Kidney glomerular epithelial cell (primary cell): ENCODE measurements around the gene ARHGAP10.
"Not testable (repeated sequence)": the region's sequence is repeated elsewhere in the genome, so short reads cannot be mapped to it uniquely, and the experiment has no call there.

ENCODE experiments used
- DNase-seq: peaks from one replicate; lab custom pipeline; 2025; lab: John Stamatoyannopoulos, UW

The ARHGAP10 gene

DNA sequence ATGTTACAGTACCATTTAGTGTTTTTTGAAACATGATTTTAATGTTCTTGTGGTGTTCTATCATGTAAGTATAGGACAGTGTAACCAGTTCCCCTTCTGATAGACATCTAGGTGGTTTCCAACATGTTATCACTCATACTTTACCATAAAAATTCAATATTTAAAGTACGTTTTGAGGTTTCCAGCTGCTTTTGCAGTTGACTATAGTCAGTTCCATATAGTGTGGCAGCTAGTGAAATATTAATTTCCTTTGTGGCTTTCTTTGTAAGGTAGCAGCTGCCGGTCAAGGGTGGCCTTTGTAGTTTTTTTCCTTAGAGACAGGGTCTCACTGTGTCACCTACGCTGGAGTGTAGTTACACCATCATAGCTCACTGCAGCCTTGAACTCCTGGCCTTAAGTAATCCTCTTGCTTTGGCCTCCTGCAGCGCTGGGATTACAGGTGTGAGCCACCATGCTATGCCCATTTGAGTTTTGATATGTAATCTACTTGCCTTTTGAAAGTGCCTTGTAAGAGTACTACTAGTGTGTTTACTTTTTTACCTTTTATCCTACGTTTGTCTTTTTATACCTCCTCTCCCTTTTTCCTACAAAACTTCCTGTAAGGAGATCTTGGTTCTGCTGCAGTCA lies 63.0 kb downstream of the ARHGAP10 start:
- DNase-seq: no peak

DNA sequence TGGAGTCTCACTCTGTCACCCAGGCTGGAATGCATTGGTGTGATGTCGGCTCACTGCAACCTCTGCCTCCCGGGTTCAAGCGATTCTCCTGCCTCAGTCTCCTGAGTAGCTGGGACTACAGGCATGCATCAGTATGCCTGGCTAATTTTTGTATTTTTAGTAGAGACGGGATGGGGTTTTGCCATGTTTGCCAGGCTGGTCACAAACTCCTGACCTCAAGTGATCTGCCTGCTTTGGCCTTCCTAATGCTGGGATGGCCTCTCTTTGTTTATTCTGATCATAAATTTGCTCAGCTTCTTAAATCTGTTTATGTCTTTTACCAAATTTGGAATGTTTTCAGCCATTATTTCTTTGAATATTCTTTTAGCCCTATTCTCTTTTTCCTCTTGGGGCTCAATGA lies 67.2 kb downstream of the ARHGAP10 start:
- not testable (repeated sequence) for DNase-seq

DNA sequence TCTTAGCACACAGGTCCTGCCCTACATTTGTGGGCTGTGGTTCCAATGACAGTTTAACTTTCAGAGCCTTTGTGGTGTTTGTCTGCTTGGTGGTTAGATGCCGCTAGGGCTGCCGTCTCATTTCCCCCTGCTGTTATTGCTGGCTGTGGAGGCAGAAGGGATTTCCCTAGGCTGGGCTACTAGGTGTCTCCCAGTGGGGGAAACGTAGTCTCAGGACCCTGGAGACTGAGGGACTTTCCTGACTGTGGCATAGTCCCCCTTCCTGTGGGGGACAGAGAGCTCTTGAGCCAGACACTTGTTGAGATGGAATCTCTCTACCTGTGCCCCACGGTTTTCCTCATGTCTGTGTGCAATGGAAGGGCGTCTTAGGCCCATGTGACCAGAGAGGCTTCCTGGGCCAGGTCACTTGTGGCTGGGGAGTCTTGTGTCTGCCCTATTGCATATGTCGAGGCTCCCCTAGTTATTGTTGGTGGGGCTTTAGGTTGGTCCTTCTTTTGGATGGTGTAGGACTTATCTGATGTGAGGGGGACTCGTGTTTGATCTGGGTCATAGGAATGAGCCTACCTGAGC lies 68.2 kb downstream of the ARHGAP10 start:
- DNase-seq: no peak

DNA sequence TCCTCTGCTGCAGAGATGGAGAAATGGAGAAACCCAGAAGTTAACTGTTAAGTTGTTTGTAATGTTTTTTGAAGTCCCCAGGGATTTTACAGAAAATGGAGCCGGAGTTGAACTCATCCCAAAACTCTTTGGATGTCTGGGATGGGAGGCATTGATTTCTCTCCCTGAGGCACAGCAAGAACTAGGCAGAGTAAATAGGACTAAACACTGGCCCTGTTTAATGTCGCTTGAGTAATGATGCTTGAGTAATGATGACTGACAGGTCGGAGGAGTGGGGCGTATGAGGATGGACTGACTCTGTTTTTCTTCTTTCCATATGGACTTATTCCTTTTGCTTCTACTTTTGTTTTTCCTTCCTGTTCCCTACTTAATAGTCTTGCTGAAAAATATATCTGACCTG lies 69.9 kb downstream of the ARHGAP10 start:
- DNase-seq: no peak

DNA sequence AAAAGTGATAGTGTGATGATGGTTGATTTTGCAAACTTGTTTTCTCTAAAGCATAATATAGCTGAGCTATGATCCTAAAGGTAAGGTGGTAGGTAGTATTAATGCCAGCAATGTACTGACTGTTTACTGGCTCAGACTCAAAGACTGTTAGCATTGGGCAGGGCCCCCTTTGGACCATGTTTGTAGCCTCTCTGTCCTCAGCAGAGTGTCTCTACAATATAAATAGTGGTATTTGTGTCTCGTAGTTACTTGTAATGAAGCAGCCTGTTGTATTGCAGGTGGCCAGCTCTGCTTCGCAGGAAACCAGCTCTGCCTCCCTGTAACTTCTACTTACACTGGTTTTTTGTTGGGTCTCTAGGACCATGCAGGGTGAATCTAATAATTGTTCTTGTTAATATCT lies 70.5 kb downstream of the ARHGAP10 start:
- DNase-seq: no peak

DNA sequence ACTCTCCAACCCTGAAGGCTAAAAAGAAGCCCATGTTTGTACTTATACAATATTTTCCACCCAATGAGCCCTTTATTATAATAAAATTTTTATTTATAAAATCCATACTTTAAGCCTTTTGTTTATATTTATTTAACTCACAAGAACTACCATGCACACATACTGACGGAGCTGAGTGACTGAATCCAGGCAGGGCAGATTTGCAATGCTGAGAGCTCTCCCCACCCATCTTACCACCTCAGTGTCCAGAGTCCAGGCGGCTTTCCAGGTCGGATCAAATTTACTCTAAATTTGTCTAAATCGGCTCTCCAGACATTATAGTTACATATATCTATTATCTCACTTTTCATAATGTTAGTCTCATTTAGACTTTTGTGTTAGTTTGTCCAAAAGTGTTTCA lies 74.1 kb downstream of the ARHGAP10 start:
- no peak for DNase-seq

DNA sequence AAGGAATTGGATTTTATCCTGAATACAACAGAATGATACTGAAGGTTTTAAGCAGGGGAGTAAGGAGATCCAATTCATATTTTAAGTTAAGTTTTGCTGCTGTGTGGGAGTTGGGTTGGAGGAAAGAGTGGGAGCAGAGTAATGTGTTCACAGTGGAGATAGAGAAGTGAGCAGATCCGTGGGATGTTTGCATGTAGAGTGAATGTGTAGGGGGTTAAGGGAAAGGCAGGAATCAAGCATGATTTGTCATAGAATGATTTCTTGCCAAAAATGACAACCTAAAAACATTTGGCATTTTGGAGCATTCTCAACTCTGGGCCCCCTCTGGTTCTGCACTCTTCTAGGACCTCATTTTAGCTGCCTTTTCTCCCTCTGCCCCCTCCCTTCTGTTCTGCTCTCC lies 76.6 kb downstream of the ARHGAP10 start:
- no peak for DNase-seq

DNA sequence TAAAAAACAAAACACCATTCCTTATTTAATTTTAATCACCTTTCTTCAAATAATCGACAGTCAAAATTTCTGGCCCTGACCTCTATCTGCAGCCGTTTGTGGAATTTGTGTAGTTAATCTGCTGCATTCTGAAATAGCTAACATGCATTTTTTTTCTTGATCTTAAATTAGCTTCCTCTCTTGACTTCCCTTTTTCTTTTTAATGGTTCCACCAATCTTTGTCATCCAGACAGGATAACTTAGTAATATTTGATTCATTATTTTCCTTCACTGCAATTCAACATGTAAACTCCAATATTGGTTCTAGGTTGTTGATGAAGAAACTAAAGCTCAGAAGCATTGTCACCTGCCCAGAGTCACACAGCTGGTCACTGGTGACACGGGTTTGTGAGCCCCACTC lies 77.3 kb downstream of the ARHGAP10 start:
- no peak for DNase-seq

DNA sequence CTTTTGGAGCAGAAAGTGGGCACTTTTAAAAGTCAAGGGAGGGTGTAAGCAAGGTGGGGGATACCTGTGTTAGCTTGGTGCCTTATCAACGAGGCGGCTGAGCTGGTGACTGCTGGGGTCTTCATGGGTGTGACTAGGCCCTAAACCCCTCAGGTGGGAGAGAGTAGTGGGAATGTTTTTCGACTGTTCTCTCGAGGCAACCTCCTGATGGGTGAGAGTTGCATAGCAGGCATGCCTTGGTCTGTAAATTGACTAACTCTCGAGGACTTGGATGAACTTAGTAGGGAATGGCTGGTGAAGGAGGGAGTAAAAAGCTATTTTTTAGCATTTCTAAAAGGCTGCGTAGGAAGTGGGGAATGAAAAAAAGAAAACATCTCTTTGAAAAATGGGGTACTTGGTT lies 80.0 kb downstream of the ARHGAP10 start:
- DNase-seq: no peak

DNA sequence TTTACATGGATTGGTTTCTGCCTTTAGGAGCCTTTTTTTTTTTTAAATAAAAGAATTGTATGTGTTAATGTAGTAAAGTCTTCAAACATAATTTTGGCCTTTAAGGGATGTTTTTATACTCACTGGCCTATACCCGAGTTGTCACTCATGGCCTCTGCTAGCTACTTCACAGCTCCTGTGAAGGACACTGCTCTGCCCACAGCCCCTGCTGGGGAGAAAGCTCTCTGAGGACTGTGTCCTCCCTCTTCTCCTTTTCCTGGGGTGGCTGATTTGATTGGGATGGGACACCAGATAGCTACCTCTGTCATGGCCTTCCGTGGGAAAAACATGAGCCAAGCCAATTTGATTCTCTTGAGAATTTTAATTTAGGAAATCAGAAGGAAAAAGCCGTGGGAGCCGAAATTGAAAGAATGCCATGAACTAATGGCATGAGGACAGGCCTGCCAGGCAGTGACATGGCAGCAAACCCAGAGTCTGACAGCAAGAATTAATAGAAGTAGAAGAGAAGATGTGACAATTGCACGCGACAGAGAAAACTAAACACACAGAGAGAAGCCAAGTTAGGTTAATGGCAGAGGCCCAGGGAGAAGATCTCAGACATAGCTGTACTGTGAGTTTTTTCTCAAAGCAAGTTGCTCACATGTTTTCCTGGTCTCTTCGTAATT lies 81.4 kb downstream of the ARHGAP10 start:
- no peak for DNase-seq

DNA sequence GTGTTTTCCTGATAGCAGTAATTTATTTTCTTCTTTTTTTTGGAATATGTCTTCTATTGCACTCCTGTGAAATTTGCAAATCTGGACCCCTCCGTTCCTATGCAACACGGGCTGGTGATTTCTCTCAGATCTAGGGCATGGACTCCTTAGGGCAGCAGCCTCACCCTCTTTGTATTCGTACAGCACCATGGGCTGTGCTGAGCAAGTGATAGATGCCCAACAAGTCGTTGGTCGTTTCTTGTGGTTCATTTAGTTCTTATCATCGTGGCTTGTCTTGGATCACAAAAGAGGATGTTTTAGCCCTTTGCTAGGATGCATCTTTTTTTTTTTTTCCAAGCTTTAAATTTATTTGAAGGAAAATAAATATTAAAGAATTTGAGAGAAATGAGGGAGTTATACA lies 82.1 kb downstream of the ARHGAP10 start:
- no peak for DNase-seq

DNA sequence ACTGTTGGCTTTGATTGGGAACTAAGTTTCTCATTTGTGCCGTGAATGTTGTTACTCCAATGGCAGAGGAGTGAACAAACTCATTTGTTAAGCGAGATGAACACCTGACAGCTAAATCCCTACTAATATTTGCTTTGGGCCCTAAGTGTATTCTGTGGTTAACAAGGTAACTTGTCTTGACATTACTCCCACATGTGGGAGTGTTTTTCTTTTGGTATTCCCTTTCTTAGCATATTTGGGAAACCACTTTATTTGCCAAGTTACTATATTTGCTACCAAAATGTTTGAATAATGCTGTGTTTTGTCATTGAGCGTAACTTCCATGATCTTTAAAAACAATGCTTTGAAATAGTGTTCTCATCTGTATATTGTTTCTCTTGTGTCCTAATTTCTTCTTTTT lies 82.5 kb downstream of the ARHGAP10 start:
- DNase-seq: no peak

DNA sequence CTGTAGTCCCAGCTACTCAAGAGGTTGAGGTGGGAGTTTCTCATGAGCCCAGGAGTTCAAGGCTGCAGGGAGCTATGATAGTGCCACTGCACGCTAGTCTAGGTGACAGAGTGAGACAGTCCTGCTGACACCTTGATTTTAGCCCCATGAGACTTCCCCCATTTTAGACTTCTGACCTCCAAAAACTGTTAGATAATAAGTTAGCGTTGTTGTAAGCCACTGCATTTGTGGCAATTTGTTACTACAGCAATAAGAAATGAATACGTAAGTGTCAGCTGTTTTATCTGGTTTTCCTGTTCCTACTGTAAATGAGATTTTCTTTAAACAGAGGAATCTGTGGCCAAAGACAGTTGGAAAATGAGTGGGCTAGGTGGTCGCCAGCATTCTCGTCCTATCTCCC lies 83.9 kb downstream of the ARHGAP10 start:
- DNase-seq: no peak

DNA sequence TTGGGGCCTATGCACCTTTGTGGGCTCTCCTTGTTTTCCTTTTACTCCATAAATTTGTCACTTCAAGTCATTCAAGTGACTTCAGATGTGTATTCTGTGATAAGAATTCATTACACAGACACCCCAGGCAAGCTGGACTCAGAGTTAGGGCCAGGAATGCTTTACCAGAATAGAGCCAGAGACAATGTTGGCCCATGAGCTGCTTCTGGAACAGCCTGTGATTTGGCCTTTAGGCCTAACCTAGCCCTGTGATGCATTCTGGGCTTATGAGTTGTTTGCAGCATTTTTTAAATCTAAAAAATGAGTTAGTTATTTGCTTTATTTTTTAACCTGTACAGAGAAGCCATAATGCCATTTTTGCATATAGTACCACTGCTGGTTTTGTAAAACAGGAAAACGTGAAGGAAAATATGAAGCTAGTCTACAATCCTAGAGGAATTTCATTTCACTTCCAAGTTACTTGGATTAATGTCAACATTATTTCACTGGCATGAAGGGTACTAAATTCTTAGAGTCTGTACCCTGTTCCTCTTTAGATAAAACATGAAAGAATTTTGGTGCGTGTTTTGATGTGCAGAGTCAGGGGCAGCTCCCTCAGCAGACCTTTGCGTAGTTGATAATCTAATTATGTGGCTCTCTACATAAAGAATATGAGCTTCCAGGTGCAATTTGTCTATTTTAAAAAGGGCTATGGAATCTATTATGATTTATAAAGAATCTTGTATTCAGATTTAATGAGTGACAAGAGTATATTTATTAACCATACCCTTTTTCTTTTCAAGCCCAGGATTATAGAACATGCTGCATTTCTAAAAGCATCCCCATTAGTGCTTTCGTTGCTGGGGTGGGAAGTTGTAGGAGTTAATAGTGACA lies 84.7 kb downstream of the ARHGAP10 start:
- DNase-seq: no peak

DNA sequence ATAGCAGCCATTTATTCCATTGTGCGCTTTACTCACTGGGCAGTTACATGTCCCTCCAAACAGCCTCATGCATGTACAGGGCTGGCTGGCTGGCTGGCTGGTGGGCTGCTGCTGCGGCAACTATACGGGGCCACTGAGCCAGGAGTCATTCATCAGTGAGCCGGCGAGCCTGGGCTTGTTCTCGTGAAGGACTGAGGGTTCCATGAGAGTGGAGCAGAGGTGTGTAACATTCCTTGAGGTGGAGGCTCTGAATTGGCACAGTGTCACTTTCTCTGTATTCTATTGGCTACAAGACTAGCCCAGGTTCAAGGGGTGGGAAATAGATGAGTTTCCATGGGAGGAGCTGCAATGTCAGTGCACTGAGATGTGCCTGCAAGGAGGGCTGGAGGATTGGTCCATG lies 89.1 kb downstream of the ARHGAP10 start:
- no peak for DNase-seq

DNA sequence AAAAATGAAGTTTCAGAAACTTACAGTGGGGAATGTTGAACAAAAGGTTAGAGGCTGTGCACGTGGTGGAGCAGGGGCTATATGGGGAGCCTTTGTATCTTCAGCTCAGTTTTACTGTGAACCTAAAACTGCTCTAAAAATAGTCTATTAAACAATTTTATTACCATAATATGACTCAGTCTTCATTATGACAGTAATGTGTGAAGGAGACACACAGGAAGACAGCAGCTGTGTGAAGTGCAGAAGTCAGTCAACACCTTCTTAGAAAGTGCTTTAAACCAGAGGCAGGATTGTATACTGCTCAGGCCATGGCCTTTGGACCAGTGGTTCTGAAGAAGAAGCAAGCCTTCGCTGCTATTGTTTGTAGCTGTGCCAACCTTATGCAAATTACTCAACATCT lies 89.7 kb downstream of the ARHGAP10 start:
- DNase-seq: no peak

DNA sequence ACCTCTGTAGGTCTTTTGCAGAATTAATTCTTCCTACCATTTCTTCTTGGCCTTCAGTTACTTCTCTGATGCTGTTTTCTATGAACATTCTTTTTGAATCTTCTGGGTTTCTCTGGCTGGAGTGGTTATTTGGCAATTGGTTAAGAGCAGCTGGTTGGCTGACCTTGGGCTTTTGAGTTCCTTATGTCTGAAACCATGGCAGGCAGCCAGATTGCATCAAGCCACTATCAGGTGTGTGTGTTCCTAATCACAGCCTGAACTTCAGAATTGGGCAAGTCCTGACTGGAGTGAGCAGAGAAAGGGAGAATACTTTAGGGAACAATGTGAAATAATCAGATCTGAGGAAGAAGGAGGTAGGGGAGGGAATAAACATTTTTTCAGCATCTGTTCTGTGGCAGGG lies 90.2 kb downstream of the ARHGAP10 start:
- no peak for DNase-seq

DNA sequence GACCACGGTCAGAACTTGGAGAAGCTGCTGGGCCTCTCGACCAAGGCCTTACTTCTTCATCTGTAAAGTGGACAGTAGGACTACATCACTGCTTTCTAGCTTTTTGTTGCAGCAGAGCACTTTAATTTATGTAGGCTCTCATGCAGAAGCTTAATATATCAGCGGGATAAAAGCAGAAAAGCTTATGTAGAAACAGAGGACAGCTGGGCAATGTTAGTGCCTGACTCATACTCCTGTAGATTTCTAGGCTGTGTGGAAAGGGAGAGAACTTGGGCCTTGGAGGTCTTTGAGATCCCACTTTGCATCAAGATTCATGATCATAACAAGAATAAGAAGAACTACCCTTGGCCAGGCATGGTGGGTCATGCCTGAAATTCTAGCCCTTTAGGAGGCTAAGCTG lies 91.2 kb downstream of the ARHGAP10 start:
- DNase-seq: no peak

DNA sequence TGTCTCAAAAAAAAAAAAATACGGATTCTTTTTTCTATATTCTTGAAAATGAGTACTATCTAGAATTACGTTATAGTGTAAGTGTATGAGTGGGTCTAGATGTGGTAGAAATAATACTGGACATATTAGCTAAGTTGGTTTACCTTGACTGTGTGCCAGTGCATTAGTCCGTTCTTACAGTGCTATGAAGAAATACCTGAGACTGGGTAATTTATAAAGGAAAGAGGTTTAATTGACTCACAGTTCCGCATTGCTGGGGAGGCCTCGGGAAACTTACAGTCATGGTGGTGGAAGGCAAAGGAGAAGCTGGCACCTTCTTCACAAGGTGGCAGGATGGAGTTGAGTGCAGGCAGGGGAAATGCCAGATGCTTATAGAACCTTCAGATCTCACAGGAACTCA lies 92.4 kb downstream of the ARHGAP10 start:
- no peak for DNase-seq

DNA sequence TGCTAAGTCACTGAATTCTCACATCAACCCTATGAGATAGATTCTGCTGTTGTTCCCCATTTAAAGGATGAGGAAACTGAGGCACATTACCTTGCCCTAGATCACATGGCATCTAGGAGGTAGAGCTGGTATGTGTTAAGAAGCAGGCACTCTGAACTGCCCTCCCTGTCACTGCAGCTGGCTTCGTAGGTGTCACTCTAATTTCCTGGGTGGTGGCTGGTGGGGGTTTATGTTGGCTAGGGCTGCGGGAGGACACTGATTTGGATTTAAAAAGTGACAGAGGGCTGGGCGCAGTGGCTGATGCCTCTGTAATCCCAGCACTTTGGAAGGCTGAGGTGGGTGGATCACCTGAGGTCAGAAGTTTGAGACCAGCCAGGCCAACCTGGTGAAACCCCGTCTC lies 93.0 kb downstream of the ARHGAP10 start:
- DNase-seq: no peak

DNA sequence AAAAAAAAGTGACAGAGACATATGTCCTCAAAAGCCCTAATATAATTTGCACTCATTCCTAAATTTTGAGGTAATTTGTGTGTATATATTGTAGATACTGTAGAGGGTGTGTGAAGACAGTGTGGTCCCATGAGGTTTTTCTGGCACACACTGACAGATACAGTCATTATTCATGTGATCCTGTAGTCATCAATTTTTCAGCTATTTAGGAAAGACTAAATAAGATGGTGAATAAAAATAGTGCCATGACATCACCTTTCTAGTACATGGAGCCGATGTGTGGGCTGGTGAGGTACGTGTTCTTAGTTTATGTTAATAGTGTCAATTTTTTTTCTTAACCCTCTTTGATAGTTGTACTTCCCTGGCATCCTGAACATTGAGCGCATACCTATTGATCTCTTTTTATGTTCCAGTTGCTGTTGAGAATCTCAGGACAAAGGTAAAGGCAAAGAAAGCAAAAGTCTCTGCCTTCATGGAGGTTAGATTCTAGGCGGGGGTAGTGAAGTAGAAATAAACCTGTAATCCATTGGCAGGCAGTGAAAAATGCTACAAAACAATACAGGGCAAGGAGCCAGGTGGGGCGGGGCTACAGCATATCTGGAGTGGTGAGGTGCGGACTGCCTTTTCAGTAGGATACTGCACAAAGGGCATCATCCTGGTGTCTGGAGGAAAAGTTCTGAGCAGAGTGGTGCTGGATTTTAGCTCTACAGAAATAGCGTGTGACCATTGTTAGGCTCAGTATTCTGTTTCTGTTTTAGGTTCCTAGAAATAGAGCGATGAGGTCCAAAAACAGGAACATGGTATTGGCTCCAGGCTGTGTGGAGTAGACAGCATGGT lies 93.8 kb downstream of the ARHGAP10 start:
- no peak for DNase-seq

DNA sequence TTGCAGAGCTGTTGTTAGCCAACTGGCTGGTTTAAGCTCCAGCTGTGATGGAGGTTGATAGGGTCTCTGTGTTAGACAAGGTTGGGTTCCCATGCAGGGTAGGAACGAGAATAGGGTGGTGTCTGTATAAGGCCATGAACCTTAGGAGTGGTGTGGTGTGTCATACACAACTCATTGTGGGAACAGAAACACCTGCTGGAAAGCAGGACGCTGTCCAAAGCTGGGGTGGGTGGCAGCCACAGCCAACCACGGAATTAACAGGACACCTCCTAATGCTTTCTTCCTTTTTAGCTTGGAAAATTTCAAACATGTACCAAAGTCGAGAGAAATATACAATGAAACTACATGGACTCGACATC lies 94.4 kb downstream of the ARHGAP10 start:
- DNase-seq: no peak
